HT-29 (cell line): Measurements from ENCODE around the gene P2RY10. TPM values are rescaled to one million over a fixed set of nuclear protein-coding genes. Genes with fewer than 3 reads are reported as not detected.

Source experiments
- total RNA-seq: library from RNA; depleted of rRNA; stranded (reverse); fragments of >200 nt; shearing (Covaris generic); gene quantifications from 2 replicates; pipeline ENCODE4 v1.2.3, GENCODE V29; 2014; rRNA removed

Gene P2RY10
- total RNA-seq, 1 experiment from 2014 or later = not detected

Other genes starting within 250 kb of the P2RY10 start
- not detected in 2 replicates for gene LPAR4, start 197.7 kb upstream of the P2RY10 start, total RNA-seq
- not detected in 2 replicates for gene GPR174, start 199.3 kb downstream of the P2RY10 start, total RNA-seq